Measurements from ENCODE around the gene DFFB.

- TF ChIP-seq POLR2AphosphoS5 (IDR thresholded peaks at IDR 0.05; ENCODE audit: low read depth, low read length) (no peak), TAF1 (IDR thresholded peaks at IDR 0.05; ENCODE audit: borderline replicate concordance, insufficient read depth, low read length) (no peak), REST (IDR thresholded peaks at IDR 0.05; ENCODE audit: insufficient read depth in 1 of 2, low read depth in 2 of 2, low read length in 2 of 2) (no peak)
Observed at GRCh38 chr1:3865606-3866160, 8.4 kb downstream of the DFFB start.
